ENCODE results near the gene LIPI. TPM values are rescaled to one million over a fixed set of nuclear protein-coding genes. Genes with fewer than 3 reads are reported as not detected.
"Not testable (repeated sequence)": the region's sequence is repeated elsewhere in the genome, so short reads cannot be mapped to it uniquely, and the experiment has no call there.

The LIPI gene
- total RNA-seq, 1 donor from 2014 or later: not detected

- Mint-ChIP-seq H3K36me3 (no peaks in the 10 kb centered on the region), H3K27ac (no peak overlapping the region), H3K4me1 (no peaks in the 10 kb centered on the region), H3K9me3 (peaks cover 10% of the 10 kb centered on the region), H3K27me3 (ENCODE audit: low read depth) (no peaks in the 10 kb centered on the region), H3K4me3 (no peak overlapping the region)
- no peak for DNase-seq (ENCODE audit: low spot score in 2 of 2, unreplicated experiment in 2 of 2)
- TF ChIP-seq, protein P1, sequence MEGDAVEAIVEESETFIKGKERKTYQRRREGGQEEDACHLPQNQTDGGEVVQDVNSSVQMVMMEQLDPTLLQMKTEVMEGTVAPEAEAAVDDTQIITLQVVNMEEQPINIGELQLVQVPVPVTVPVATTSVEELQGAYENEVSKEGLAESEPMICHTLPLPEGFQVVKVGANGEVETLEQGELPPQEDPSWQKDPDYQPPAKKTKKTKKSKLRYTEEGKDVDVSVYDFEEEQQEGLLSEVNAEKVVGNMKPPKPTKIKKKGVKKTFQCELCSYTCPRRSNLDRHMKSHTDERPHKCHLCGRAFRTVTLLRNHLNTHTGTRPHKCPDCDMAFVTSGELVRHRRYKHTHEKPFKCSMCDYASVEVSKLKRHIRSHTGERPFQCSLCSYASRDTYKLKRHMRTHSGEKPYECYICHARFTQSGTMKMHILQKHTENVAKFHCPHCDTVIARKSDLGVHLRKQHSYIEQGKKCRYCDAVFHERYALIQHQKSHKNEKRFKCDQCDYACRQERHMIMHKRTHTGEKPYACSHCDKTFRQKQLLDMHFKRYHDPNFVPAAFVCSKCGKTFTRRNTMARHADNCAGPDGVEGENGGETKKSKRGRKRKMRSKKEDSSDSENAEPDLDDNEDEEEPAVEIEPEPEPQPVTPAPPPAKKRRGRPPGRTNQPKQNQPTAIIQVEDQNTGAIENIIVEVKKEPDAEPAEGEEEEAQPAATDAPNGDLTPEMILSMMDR (IDR thresholded peaks at IDR 0.05; ENCODE audit: unreplicated experiment): no peak
Observed at GRCh38 chr21:14206222-14206621, 4.5 kb downstream of the LIPI start.

- peaks cover 26% of the 10 kb centered on the region for H3K9me3 Mint-ChIP-seq
- H3K4me3 Mint-ChIP-seq; H3K27ac Mint-ChIP-seq; H3K36me3 Mint-ChIP-seq; DNase-seq (ENCODE audit: low spot score in 2 of 2, unreplicated experiment in 2 of 2); H3K4me1 Mint-ChIP-seq; H3K27me3 Mint-ChIP-seq (ENCODE audit: low read depth): not testable (repeated sequence)
Observed at GRCh38 chr21:14166463-14167223, 44.1 kb downstream of the LIPI start.

- Mint-ChIP-seq H3K27me3 (ENCODE audit: low read depth) (no peaks in the 10 kb centered on the region), H3K4me1 (no peaks in the 10 kb centered on the region), H3K4me3 (no peak overlapping the region), H3K9me3 (peaks cover 64% of the 10 kb centered on the region), H3K27ac (no peak overlapping the region), H3K36me3 (no peaks in the 10 kb centered on the region)
- DNase-seq (ENCODE audit: low spot score in 2 of 2, unreplicated experiment in 2 of 2): no peak
- TF ChIP-seq, protein P1 (IDR thresholded peaks at IDR 0.05; ENCODE audit: unreplicated experiment): no peak
Observed at GRCh38 chr21:14143999-14144398, 66.8 kb downstream of the LIPI start.

GRCh38 chr21:14124266-14124665, 86.5 kb downstream of the LIPI start:
- peaks cover 65% of the 10 kb centered on the region for H3K9me3 Mint-ChIP-seq
- no peak for DNase-seq (ENCODE audit: low spot score in 2 of 2, unreplicated experiment in 2 of 2)
- H3K36me3 Mint-ChIP-seq: no peaks in the 10 kb centered on the region
- TF ChIP-seq, protein P1 (IDR thresholded peaks at IDR 0.05; ENCODE audit: unreplicated experiment): no peak
- no peaks in the 10 kb centered on the region for H3K27me3 Mint-ChIP-seq (ENCODE audit: low read depth)
- no peak overlapping the region for H3K4me3 Mint-ChIP-seq
- no peak overlapping the region for H3K27ac Mint-ChIP-seq
- H3K4me1 Mint-ChIP-seq: no peaks in the 10 kb centered on the region

GRCh38 chr21:14121719-14122118, 89.0 kb downstream of the LIPI start:
- no peak overlapping the region for H3K27ac Mint-ChIP-seq
- peaks cover 72% of the 10 kb centered on the region for H3K9me3 Mint-ChIP-seq
- H3K27me3 Mint-ChIP-seq (ENCODE audit: low read depth): no peaks in the 10 kb centered on the region
- TF ChIP-seq, protein P1 (IDR thresholded peaks at IDR 0.05; ENCODE audit: unreplicated experiment): no peak
- H3K36me3 Mint-ChIP-seq: no peaks in the 10 kb centered on the region
- no peaks in the 10 kb centered on the region for H3K4me1 Mint-ChIP-seq
- no peak for DNase-seq (ENCODE audit: low spot score in 2 of 2, unreplicated experiment in 2 of 2)
- H3K4me3 Mint-ChIP-seq: no peak overlapping the region

DNA sequence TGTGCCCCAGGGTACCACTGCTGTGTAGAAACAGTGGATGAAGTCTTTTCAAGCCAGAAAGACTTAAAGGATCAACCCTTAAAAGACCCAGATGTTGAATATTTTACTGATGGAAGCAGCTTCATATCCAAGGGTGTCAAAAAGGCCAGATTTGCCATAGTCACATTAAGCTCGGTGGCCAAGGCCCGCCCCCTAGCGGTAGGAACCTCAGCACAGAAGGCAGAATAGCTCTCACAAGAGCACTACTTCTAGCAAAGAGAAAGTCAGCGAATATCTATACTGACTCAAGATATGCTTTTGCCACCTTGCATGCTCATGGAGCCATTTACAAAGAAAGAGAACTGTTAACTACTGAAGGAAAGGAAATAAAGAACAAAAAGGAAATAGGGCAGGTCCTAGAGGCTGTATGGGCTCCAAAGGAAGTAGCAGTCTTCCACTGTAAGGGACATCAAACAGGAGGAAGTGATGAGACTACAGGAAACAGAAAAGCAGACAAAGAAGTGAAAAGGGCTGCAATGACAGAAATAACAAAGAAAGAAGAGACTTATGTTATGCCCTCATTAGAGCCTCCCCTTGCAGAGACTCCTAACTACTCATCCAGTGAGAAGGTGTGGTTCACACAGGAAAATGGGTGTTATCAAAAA, 90.5 kb downstream of the LIPI start:
- no peaks in the 10 kb centered on the region for H3K4me1 Mint-ChIP-seq
- H3K36me3 Mint-ChIP-seq: no peaks in the 10 kb centered on the region
- H3K9me3 Mint-ChIP-seq: peaks cover 76% of the 10 kb centered on the region
- DNase-seq (ENCODE audit: low spot score in 2 of 2, unreplicated experiment in 2 of 2): no peak
- no peak overlapping the region for H3K4me3 Mint-ChIP-seq
- no peaks in the 10 kb centered on the region for H3K27me3 Mint-ChIP-seq (ENCODE audit: low read depth)
- TF ChIP-seq, protein P1 (IDR thresholded peaks at IDR 0.05; ENCODE audit: unreplicated experiment): peak; percentile 43
- H3K27ac Mint-ChIP-seq: no peak overlapping the region
